PC-9 (cell line): ENCODE results near the gene KRTDAP. TPM values are rescaled to one million over a fixed set of nuclear protein-coding genes. Genes with fewer than 3 reads are reported as not detected.

Experiments used
- BruUV-seq: library from RNA; stranded (reverse); fragments of 400-500 nt; replicated peaks from 2 replicates; lab custom pipeline; 2021; lab: Mats Ljungman, UMichigan
- CTCF ChIA-PET: fragments of 300-600 bp; sonication (Branson Sonifier 250); formaldehyde crosslinking; loops from one replicate; lab custom pipeline; 2022; ENCODE audit warnings: antibody characterized with exemption; lab: Charles Lee
- POLR2A ChIA-PET: fragments of 300-600 bp; sonication (Branson Sonifier 250); formaldehyde crosslinking; loops from one replicate; lab custom pipeline; 2022; ENCODE audit warnings: antibody characterized with exemption; ENCODE audit not compliant: unreplicated experiment; lab: Charles Lee
- DNase-seq, 2 experiments: peaks; one replicate each; pipeline versions ENCODE4 v3.0.0 to v3.0.0-alpha.2; 2015 to 2022; ENCODE audit warnings: mixed read lengths in 1 of 2
- H2AFZ ChIP-seq: fragments of 200-600 bp; sonication (generic); 2 replicates; pipeline ENCODE4 v1.8.1; 2017; ENCODE audit warnings: antibody characterized with exemption
- H3F3A ChIP-seq: fragments of 200-600 bp; sonication (generic); 2 replicates; pipeline ENCODE4 v1.8.1; 2017; ENCODE audit warnings: antibody characterized with exemption, mild to moderate bottlenecking, low read depth; ENCODE audit not compliant: insufficient read depth
- H3K27ac ChIP-seq: fragments of 200-600 bp; sonication (generic); 2 replicates; pipeline ENCODE4 v1.6.1; 2016; ENCODE audit warnings: mixed run types
- H3K27me3 ChIP-seq: fragments of 200-600 bp; sonication (generic); 2 replicates; pipeline ENCODE4 v1.6.1; 2016; ENCODE audit warnings: low read depth, mixed run types; ENCODE audit not compliant: insufficient read depth
- H3K36me3 ChIP-seq: fragments of 200-600 bp; sonication (generic); 2 replicates; pipeline ENCODE4 v1.6.1; 2016; ENCODE audit warnings: low read depth, mixed run types
- H3K4me1 ChIP-seq: fragments of 200-600 bp; sonication (generic); replicated peaks from 2 replicates; pipeline ENCODE4 v1.6.1; 2016; ENCODE audit warnings: mixed run types; ENCODE audit not compliant: insufficient read depth
- H3K4me2 ChIP-seq: fragments of 200-600 bp; sonication (generic); 2 replicates; pipeline ENCODE4 v1.6.1; 2017; ENCODE audit warnings: mixed run types
- H3K4me3 ChIP-seq: fragments of 200-600 bp; sonication (generic); 2 replicates; pipeline ENCODE4 v1.6.1; 2016; ENCODE audit warnings: mixed run types
- H3K79me2 ChIP-seq: fragments of 200-600 bp; sonication (generic); 2 replicates; pipeline ENCODE4 v1.6.1; 2017; ENCODE audit warnings: low read depth, mixed run types
- H3K9me2 ChIP-seq: fragments of 200-600 bp; sonication (generic); 2 replicates; pipeline ENCODE4 v1.8.1; 2017; ENCODE audit warnings: mild to moderate bottlenecking; ENCODE audit not compliant: insufficient read depth
- H3K9me3 ChIP-seq: fragments of 200-600 bp; sonication (generic); 2 replicates; pipeline ENCODE4 v1.8.1; 2016; ENCODE audit warnings: low read depth; ENCODE audit not compliant: insufficient read depth
- H4K20me1 ChIP-seq: fragments of 200-600 bp; sonication (generic); 2 replicates; pipeline ENCODE4 v1.8.1; 2017; ENCODE audit not compliant: insufficient read depth
- CTCF ChIP-seq: fragments of 200-600 bp; sonication (generic); conservative IDR thresholded peaks from 2 replicates; pipeline ENCODE4 v1.6.1; 2017; ENCODE audit warnings: mixed run types, antibody characterized with exemption, mild to moderate bottlenecking, moderate library complexity
- EZH2 ChIP-seq: fragments of 200-600 bp; sonication (generic); IDR thresholded peaks from 2 replicates; pipeline ENCODE4 v1.8.0; 2017; ENCODE audit warnings: antibody characterized with exemption, low read depth
- intact Hi-C: fragments of 100-400 bp; cut with micrococcal nuclease; formaldehyde crosslinking; loops from one replicate; pipeline ENCODE4 v1.10.0; 2022; ENCODE audit not compliant: unreplicated experiment
- total RNA-seq: library from RNA; stranded (reverse); gene quantifications from 2 replicates; pipeline ENCODE4 v1.2.3, GENCODE V29; 2021

The KRTDAP gene
- total RNA-seq, 1 experiment from 2014 or later = not detected

- BruUV-seq = no TSS peak
- H3K79me2 ChIP-seq = no peaks in the 10 kb centered on the region
- H3K4me1 ChIP-seq = no peaks in the 10 kb centered on the region
- DNase-seq = no peak
- no peaks in the 10 kb centered on the region for H3F3A ChIP-seq
- H3K36me3 ChIP-seq = no peaks in the 10 kb centered on the region
- H3K4me2 ChIP-seq = no peak overlapping the region
- TF ChIP-seq CTCF (no peak), EZH2 (no peak)
- CTCF ChIA-PET = no interaction called here
- H2AFZ ChIP-seq = no peak overlapping the region
- no peaks in the 10 kb centered on the region for H3K9me2 ChIP-seq
- H4K20me1 ChIP-seq = no peaks in the 10 kb centered on the region
- H3K9me3 ChIP-seq = no peaks in the 10 kb centered on the region
- H3K27me3 ChIP-seq = peaks cover 4% of the 10 kb centered on the region; the same call in 1 of the 2 replicates
- no peak overlapping the region for H3K4me3 ChIP-seq
- intact Hi-C loops = no loop called here
- POLR2A ChIA-PET = no interaction called here
- H3K27ac ChIP-seq = no peak overlapping the region
These were observed 33.1 kb downstream of the KRTDAP start for GRCh38 chr19:35457173-35457572.

- CTCF ChIA-PET = no interaction called here
- no peaks in the 10 kb centered on the region for H3F3A ChIP-seq
- no peak overlapping the region for H2AFZ ChIP-seq
- no peaks in the 10 kb centered on the region for H3K9me2 ChIP-seq
- intact Hi-C loops = no loop called here
- H3K4me1 ChIP-seq = no peaks in the 10 kb centered on the region
- no peaks in the 10 kb centered on the region for H3K79me2 ChIP-seq
- POLR2A ChIA-PET = no interaction called here
- no peak for DNase-seq
- H3K4me3 ChIP-seq = no peak overlapping the region
- H3K4me2 ChIP-seq = no peak overlapping the region
- BruUV-seq = no TSS peak
- no peak overlapping the region for H3K27ac ChIP-seq
- H4K20me1 ChIP-seq = no peaks in the 10 kb centered on the region
- H3K27me3 ChIP-seq = peaks cover 18% of the 10 kb centered on the region
- no peaks in the 10 kb centered on the region for H3K36me3 ChIP-seq
- no peaks in the 10 kb centered on the region for H3K9me3 ChIP-seq
- TF ChIP-seq CTCF (no peak), EZH2 (no peak)
These were observed 34.6 kb downstream of the KRTDAP start for GRCh38 chr19:35455616-35456201.

- CTCF ChIA-PET = no interaction called here
- no TSS peak for BruUV-seq
- intact Hi-C loops = no loop called here
These were observed 35.6 kb downstream of the KRTDAP start for GRCh38 chr19:35454663-35455062.

More at GRCh38 chr19:35454663-35455062, 35.6 kb downstream of the KRTDAP start:
- Histone ChIP-seq H3K79me2 (no peaks in the 10 kb centered on the region), H3K36me3 (no peaks in the 10 kb centered on the region), H2AFZ (no peak overlapping the region), H3K27ac (no peak overlapping the region), H3K27me3 (peaks cover 28% of the 10 kb centered on the region), H3K4me2 (no peak overlapping the region), H3K9me2 (no peaks in the 10 kb centered on the region), H3K4me1 (peaks cover 6% of the 10 kb centered on the region), H3F3A (0 out of 2 replicates have a peak, but pooled peaks cover 4% of the 10 kb centered on the region), H4K20me1 (no peaks in the 10 kb centered on the region), H3K4me3 (no peak overlapping the region), H3K9me3 (no peaks in the 10 kb centered on the region)
- no peak for DNase-seq
- TF ChIP-seq EZH2 (no peak), CTCF (no peak)
- POLR2A ChIA-PET = no interaction called here
